ENCODE results near the gene DNAH3. TPM values are rescaled to one million over a fixed set of nuclear protein-coding genes. Genes with fewer than 3 reads are reported as not detected.
A peak's percentile ranks its signal among the peaks of the same experiment; 100 is the strongest.

Gene DNAH3
- total RNA-seq, 1 experiment from 2014 or later, result 0.57 TPM

DNA sequence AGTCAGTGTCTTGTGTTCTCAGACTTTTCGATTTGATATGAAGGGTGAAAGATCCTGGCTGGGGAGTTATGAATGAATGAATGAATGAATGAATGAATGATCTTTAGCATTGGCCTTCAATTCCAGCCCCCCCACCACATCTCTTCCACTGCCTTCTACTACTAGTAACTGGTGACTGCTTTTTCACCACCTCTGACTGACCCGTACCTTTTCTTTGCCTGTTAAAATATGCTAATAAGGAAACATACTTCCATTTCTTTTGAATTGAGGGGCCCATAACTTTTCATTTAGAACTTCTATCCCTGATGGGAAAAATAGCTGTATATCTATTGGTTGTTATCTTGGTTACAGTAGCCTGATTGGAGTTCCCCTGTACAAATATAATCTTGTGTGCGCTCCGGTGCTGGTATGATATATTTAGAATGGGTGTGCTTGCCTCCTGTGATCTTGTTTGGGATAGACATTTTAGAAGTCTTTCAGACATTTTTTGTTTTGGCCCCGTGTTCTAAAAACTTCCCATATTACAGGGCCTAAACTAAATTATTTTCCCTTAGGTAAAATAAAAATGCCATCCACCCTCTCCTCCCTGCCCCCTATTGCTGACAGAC is 246.6 kb downstream of the DNAH3 start:
- no peak for ATAC-seq
- no peak for DNase-seq (ENCODE audit: low spot score)
- POLR2A ChIA-PET, result no interaction called here
- Mint-ChIP-seq H3K27ac (no peak overlapping the region), H3K36me3 (no peaks in the 10 kb centered on the region), H3K4me3 (no peak overlapping the region), H3K9me3 (no peaks in the 10 kb centered on the region), H3K4me1 (peaks cover 37% of the 10 kb centered on the region), H3K27me3 (ENCODE audit: low read depth) (no peaks in the 10 kb centered on the region)
- TF ChIP-seq, protein P1, sequence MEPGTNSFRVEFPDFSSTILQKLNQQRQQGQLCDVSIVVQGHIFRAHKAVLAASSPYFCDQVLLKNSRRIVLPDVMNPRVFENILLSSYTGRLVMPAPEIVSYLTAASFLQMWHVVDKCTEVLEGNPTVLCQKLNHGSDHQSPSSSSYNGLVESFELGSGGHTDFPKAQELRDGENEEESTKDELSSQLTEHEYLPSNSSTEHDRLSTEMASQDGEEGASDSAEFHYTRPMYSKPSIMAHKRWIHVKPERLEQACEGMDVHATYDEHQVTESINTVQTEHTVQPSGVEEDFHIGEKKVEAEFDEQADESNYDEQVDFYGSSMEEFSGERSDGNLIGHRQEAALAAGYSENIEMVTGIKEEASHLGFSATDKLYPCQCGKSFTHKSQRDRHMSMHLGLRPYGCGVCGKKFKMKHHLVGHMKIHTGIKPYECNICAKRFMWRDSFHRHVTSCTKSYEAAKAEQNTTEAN (CRISPR knock-in tag; IDR thresholded peaks at IDR 0.05), result no peak
- TF ChIP-seq, protein P2, sequence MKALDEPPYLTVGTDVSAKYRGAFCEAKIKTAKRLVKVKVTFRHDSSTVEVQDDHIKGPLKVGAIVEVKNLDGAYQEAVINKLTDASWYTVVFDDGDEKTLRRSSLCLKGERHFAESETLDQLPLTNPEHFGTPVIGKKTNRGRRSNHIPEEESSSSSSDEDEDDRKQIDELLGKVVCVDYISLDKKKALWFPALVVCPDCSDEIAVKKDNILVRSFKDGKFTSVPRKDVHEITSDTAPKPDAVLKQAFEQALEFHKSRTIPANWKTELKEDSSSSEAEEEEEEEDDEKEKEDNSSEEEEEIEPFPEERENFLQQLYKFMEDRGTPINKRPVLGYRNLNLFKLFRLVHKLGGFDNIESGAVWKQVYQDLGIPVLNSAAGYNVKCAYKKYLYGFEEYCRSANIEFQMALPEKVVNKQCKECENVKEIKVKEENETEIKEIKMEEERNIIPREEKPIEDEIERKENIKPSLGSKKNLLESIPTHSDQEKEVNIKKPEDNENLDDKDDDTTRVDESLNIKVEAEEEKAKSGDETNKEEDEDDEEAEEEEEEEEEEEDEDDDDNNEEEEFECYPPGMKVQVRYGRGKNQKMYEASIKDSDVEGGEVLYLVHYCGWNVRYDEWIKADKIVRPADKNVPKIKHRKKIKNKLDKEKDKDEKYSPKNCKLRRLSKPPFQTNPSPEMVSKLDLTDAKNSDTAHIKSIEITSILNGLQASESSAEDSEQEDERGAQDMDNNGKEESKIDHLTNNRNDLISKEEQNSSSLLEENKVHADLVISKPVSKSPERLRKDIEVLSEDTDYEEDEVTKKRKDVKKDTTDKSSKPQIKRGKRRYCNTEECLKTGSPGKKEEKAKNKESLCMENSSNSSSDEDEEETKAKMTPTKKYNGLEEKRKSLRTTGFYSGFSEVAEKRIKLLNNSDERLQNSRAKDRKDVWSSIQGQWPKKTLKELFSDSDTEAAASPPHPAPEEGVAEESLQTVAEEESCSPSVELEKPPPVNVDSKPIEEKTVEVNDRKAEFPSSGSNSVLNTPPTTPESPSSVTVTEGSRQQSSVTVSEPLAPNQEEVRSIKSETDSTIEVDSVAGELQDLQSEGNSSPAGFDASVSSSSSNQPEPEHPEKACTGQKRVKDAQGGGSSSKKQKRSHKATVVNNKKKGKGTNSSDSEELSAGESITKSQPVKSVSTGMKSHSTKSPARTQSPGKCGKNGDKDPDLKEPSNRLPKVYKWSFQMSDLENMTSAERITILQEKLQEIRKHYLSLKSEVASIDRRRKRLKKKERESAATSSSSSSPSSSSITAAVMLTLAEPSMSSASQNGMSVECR (CRISPR knock-in tag; IDR thresholded peaks at IDR 0.05; ENCODE audit: borderline replicate concordance), result no peak
- TF ChIP-seq, protein P3, sequence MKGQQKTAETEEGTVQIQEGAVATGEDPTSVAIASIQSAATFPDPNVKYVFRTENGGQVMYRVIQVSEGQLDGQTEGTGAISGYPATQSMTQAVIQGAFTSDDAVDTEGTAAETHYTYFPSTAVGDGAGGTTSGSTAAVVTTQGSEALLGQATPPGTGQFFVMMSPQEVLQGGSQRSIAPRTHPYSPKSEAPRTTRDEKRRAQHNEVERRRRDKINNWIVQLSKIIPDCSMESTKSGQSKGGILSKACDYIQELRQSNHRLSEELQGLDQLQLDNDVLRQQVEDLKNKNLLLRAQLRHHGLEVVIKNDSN (CRISPR knock-in tag; IDR thresholded peaks at IDR 0.05), result no peak
- TF ChIP-seq GRHL2 (CRISPR knock-in tag; IDR thresholded peaks at IDR 0.05; ENCODE audit: insufficient replicate concordance, severe bottlenecking) (no peak), ZNF423 (CRISPR knock-in tag; IDR thresholded peaks at IDR 0.05) (no peak), TEAD1 (CRISPR knock-in tag; IDR thresholded peaks at IDR 0.05) (no peak), ATF1 (CRISPR knock-in tag; IDR thresholded peaks at IDR 0.05) (no peak)
- CTCF ChIA-PET, result interaction anchor here (1.3 kb wide), 1 partner anchor 198 kb away, joined by 3 read pairs; no protein-coding TSS in a partner anchor

DNA sequence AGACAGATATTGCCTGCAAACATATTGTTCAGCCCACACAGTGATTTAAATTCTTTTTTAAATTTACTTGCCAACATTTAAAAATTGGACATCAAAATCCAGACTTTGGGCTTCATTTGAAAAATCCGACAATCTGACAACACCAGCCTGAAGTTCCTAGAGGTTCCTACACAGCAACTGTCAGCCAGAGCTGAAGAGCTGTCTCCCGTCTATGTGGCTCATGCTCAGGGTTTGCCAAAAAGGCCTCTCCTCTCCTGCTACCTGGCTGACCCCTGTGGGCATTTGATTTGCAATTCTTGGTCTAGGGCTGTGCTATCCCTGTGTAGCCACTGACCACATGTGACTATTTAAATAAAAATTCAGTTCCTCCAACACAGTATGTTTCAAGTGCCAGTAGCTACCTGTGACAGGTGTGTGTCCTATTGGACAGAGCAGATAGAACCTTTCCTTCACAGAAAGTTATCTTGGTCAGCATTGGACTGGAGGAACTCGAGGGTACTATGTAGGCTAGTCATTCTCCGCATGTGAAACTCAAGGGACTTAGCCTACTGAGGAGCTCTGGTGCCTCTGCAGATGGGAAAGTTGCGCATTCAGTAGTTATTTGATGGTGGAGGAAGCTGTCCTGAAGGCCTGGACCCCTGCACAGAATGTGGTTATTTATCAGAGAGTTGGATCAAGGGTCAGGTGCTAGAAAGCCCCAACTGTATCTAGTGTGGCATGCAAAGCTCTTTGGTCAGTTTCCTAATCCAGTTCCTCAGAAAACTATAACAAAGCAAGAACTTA is 247.3 kb downstream of the DNAH3 start:
- no peaks in the 10 kb centered on the region for H3K36me3 Mint-ChIP-seq
- POLR2A ChIA-PET, result no interaction called here
- DNase-seq (ENCODE audit: low spot score), result no peak
- peak overlapping the region; percentile 52; the same call in 1 of the 2 replicates for H3K27ac Mint-ChIP-seq
- no peaks in the 10 kb centered on the region for H3K27me3 Mint-ChIP-seq (ENCODE audit: low read depth)
- no peak for ATAC-seq
- peak overlapping the region; percentile 42; the same call in 1 of the 2 replicates for H3K4me3 Mint-ChIP-seq
- TF ChIP-seq RELA (CRISPR knock-in tag; IDR thresholded peaks at IDR 0.05; ENCODE audit: borderline replicate concordance) (no peak), GTF2I (CRISPR knock-in tag; conservative IDR thresholded peaks at IDR 0.05) (no peak)
- TF ChIP-seq, protein P4, sequence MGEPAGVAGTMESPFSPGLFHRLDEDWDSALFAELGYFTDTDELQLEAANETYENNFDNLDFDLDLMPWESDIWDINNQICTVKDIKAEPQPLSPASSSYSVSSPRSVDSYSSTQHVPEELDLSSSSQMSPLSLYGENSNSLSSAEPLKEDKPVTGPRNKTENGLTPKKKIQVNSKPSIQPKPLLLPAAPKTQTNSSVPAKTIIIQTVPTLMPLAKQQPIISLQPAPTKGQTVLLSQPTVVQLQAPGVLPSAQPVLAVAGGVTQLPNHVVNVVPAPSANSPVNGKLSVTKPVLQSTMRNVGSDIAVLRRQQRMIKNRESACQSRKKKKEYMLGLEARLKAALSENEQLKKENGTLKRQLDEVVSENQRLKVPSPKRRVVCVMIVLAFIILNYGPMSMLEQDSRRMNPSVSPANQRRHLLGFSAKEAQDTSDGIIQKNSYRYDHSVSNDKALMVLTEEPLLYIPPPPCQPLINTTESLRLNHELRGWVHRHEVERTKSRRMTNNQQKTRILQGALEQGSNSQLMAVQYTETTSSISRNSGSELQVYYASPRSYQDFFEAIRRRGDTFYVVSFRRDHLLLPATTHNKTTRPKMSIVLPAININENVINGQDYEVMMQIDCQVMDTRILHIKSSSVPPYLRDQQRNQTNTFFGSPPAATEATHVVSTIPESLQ (CRISPR knock-in tag; IDR thresholded peaks at IDR 0.05), result no peak
- TF ChIP-seq, protein P3 (CRISPR knock-in tag; IDR thresholded peaks at IDR 0.05), result no peak
- H3K9me3 Mint-ChIP-seq, result no peaks in the 10 kb centered on the region
- CTCF ChIA-PET, result interaction anchor here (0.5 to 1.3 kb wide), 2 partner anchors 199 to 1438 kb away, joined by 3 to 7 read pairs; no protein-coding TSS in a partner anchor
- peaks cover 44% of the 10 kb centered on the region for H3K4me1 Mint-ChIP-seq
